ENCODE measurements around the gene AKT1.
A peak's percentile ranks its signal among the peaks of the same experiment; 100 is the strongest.
"Not testable (repeated sequence)": the region's sequence is repeated elsewhere in the genome, so short reads cannot be mapped to it uniquely, and the experiment has no call there.

AKT1 gene

GRCh38 chr14:104754213-104754851 is 41.2 kb downstream of the AKT1 start:
- H3K4me3 ChIP-seq (replicated peaks; ENCODE audit: low read depth, low read length) = peak overlapping the region; percentile 89
- no peak for DNase-seq (ENCODE audit: low read depth)

DNA sequence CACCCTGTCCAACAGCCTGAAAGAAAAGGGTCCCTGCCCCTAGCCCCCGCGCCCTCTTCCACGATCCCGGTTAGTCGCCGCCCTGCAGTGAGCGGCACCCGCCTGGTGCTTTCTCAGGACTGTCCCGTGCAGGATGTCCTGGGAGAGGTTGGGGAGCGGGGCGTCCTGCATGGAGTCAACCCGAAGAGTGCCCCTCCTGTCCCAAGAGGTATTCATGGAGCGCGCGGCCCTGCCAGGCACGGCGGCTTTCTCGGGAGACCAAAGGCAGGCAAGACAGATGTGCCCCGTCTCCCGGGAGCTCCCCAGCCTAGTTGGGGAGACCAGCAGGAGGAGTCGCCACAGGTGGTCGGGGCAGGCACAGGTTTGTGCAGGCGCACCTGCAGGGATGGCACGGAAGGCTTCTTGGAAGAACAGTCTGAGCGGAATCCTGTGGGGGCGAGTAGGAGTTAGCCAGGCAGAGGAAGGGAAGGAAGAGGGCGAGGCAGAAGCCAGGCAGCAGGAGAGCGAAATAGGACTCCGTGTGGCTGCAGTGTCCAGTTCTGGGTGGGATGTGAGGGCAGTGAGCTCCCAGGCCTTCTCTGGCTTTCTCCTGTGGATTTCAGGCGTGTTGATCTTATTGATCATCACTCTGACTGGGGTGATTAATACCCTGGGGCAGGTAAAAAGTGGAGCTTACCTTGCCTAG is 41.9 kb downstream of the AKT1 start:
- peak overlapping the region; percentile 89 for H3K4me3 ChIP-seq (replicated peaks; ENCODE audit: low read depth, low read length)
- no peak for DNase-seq (ENCODE audit: low read depth)
- TF ChIP-seq, protein P1, sequence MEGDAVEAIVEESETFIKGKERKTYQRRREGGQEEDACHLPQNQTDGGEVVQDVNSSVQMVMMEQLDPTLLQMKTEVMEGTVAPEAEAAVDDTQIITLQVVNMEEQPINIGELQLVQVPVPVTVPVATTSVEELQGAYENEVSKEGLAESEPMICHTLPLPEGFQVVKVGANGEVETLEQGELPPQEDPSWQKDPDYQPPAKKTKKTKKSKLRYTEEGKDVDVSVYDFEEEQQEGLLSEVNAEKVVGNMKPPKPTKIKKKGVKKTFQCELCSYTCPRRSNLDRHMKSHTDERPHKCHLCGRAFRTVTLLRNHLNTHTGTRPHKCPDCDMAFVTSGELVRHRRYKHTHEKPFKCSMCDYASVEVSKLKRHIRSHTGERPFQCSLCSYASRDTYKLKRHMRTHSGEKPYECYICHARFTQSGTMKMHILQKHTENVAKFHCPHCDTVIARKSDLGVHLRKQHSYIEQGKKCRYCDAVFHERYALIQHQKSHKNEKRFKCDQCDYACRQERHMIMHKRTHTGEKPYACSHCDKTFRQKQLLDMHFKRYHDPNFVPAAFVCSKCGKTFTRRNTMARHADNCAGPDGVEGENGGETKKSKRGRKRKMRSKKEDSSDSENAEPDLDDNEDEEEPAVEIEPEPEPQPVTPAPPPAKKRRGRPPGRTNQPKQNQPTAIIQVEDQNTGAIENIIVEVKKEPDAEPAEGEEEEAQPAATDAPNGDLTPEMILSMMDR (IDR thresholded peaks at IDR 0.05; ENCODE audit: low read length, missing control alignments) = no peak

More at GRCh38 chr14:104754213-104754851, 41.2 kb downstream of the AKT1 start:
- TF ChIP-seq, protein P1 (IDR thresholded peaks at IDR 0.05; ENCODE audit: low read length, missing control alignments) = no peak

GRCh38 chr14:104752735-104753527 is 42.6 kb downstream of the AKT1 start, which contains the start of gene SIVA1:
Gene SIVA1 (plus strand): TSS chr14:104753147. CDS start chr14:104753202, 55 bp downstream.
- peak; percentile 99 for DNase-seq (ENCODE audit: low read depth)
- H3K4me3 ChIP-seq (replicated peaks; ENCODE audit: low read depth, low read length) = peak within 1 kb of the TSS; percentile 89
- TF ChIP-seq, protein P1 (IDR thresholded peaks at IDR 0.05; ENCODE audit: low read length, missing control alignments) = no peak

- no peak for DNase-seq (ENCODE audit: low read depth)
These were observed 43.2 kb downstream of the AKT1 start for GRCh38 chr14:104752423-104752734.

DNA sequence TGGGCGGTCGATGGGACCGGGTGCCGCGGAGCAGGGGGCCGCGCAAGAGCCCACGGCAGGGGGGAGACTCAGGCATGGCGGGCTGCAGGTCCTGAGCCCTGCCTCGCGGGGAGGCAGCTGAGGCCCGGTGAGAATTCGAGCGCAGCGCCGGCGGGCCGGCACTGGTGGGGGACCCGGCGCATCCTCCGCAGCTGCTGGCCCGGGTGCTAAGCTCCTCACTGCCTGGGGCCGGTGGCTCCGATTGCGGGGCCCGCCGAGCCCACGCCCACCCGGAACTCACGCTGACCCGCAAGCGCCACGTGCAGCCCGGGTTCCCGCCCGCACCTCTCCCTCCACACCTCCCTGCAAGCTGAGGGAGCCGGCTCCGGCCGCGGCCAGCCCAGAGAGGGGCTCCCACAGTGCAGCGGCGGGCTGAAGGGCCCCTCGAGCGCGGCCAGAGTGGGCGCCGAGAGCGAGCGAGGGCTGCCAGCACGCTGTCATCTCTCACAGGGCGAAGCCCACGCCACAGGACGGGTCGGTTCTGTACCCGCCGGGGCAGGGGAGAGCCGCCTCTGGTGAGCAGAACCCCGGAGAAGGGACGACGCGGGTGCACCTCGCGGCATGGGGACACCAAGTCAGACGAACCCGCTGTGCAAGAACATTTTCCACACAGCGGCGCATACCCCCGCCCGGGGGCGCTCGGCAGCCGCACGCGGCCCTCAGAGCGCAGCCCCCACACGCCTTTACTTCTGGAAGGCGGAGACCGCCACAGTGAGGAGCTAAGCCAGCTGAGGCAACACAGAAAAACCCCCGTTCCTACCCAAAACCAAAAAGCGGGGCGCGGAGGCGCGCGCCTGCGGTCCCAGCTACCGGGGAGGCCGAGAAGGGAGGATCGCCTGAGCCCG is 43.8 kb downstream of the AKT1 start:
- TF ChIP-seq, protein P1 (IDR thresholded peaks at IDR 0.05; ENCODE audit: low read length, missing control alignments) = no peak
- peak overlapping the region; percentile 89 for H3K4me3 ChIP-seq (replicated peaks; ENCODE audit: low read depth, low read length)
- no peak for DNase-seq (ENCODE audit: low read depth)

More at GRCh38 chr14:104752423-104752734, 43.2 kb downstream of the AKT1 start:
- TF ChIP-seq, protein P1 (IDR thresholded peaks at IDR 0.05; ENCODE audit: low read length, missing control alignments) = no peak
- peak overlapping the region; percentile 89 for H3K4me3 ChIP-seq (replicated peaks; ENCODE audit: low read depth, low read length)

DNA sequence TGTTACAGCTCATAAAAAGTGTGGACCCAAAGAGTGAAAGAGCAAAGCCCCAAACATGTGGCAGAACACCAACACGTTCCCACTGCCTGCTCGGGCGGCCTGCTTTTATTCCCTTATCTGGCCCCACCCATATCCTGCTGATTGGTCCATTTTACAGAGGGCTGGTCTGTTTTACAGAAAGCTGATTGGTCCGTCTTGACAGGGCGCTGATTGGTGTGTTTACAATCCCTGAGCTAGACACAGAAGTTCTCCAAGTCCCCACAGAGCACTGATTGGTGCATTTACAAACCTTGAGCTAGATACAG is 44.8 kb downstream of the AKT1 start:
- DNase-seq (ENCODE audit: low read depth); H3K4me3 ChIP-seq (replicated peaks; ENCODE audit: low read depth, low read length): not testable (repeated sequence)
